SU-DHL-6 (cell line): ENCODE data around the gene SCTR.

ENCODE experiments used
- EZH2phosphoT487 ChIP-seq: fragments of 200-600 bp; sonication (generic), shearing (Covaris generic); conservative IDR thresholded peaks from 2 replicates; pipeline ENCODE4 v1.6.1; 2018; ENCODE audit warnings: mild to moderate bottlenecking, antibody characterized with exemption, low read length, moderate library complexity, mixed read lengths
- TF ChIP-seq, protein P1 (sequence below): fragments of 200-600 bp; sonication (generic); IDR thresholded peaks from one replicate; pipeline ENCODE4 v1.5.1; 2017; ENCODE audit warnings: antibody characterized with exemption, mild to moderate bottlenecking, low read length, moderate library complexity; ENCODE audit not compliant: insufficient read depth, poor library complexity, severe bottlenecking

DNA sequence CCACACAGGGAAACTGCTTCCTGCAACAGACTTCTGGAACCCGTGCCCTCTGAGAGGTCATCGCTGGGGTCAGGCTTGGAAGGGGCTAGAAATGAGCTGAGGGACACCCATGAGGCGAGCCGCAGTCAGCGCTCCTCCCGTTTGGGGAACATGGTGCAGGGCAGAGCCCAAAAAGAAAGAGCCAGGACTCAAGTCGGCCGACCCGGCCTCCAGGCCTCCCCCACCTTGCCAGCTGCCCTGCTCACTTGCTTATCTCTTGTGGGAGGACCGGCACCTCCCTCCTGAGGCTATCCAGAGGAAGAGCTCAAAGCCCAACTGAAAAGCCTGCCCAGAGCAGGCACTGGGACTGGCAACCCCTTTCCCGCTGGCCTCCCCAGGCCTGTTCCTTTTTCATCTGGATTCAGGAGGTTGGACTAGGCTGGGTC, 43.6 kb downstream of the SCTR start:
- TF ChIP-seq, protein P1, sequence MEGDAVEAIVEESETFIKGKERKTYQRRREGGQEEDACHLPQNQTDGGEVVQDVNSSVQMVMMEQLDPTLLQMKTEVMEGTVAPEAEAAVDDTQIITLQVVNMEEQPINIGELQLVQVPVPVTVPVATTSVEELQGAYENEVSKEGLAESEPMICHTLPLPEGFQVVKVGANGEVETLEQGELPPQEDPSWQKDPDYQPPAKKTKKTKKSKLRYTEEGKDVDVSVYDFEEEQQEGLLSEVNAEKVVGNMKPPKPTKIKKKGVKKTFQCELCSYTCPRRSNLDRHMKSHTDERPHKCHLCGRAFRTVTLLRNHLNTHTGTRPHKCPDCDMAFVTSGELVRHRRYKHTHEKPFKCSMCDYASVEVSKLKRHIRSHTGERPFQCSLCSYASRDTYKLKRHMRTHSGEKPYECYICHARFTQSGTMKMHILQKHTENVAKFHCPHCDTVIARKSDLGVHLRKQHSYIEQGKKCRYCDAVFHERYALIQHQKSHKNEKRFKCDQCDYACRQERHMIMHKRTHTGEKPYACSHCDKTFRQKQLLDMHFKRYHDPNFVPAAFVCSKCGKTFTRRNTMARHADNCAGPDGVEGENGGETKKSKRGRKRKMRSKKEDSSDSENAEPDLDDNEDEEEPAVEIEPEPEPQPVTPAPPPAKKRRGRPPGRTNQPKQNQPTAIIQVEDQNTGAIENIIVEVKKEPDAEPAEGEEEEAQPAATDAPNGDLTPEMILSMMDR, result no peak
- no peak for TF ChIP-seq EZH2phosphoT487
